Caco-2 (cell line): ENCODE results near the gene AKT1. TPM values are rescaled to one million over a fixed set of nuclear protein-coding genes. Genes with fewer than 3 reads are reported as not detected.

Experiments used
- BruUV-seq: library from RNA; stranded (reverse); fragments of 400-500 nt; replicated peaks from 2 replicates; lab custom pipeline; 2021; lab: Mats Ljungman, UMichigan
- CTCF ChIA-PET: fragments of 300-600 bp; sonication (Branson Sonifier 250); formaldehyde crosslinking; loops from one replicate; lab custom pipeline; 2022; ENCODE audit warnings: antibody characterized with exemption; lab: Charles Lee
- POLR2A ChIA-PET: fragments of 300-600 bp; sonication (Branson Sonifier 250); formaldehyde crosslinking; loops from one replicate; lab custom pipeline; 2022; ENCODE audit warnings: antibody characterized with exemption; lab: Charles Lee
- DNase-seq, 2 experiments: peaks; one replicate each; pipeline versions ENCODE4 v3.0.0 to v3.0.0-alpha.2; 2020 to 2022
- H3K27me3 ChIP-seq: replicated peaks from 2 replicates; pipeline ENCODE4 v1.6.0; 2011; ENCODE audit warnings: low read length; ENCODE audit not compliant: control insufficient read depth, insufficient read depth
- H3K36me3 ChIP-seq: 2 replicates; pipeline ENCODE4 v1.5.1; 2011; ENCODE audit warnings: low read length; ENCODE audit not compliant: control insufficient read depth, insufficient read depth
- H3K4me1 ChIP-seq: fragments of 250-450 bp; sonication (Bioruptor Pico); 2 replicates; pipeline ENCODE4 v1.5.1; 2020; ENCODE audit warnings: mild to moderate bottlenecking
- H3K4me3 ChIP-seq: 2 replicates; pipeline ENCODE4 v1.5.1; 2011; ENCODE audit warnings: low read depth, mild to moderate bottlenecking, control low read depth, low read length
- H3K9me3 ChIP-seq: fragments of 250-450 bp; sonication (Bioruptor Pico); 2 replicates; pipeline ENCODE4 v1.5.1; 2020; ENCODE audit warnings: mild to moderate bottlenecking, moderate library complexity
- H3K27ac Mint-ChIP-seq: one replicate; pipeline ENCODE4 v1.8.0; 2022; ENCODE audit warnings: mixed read lengths; ENCODE audit not compliant: unreplicated experiment
- H3K27me3 Mint-ChIP-seq: one replicate; pipeline ENCODE4 v1.8.0; 2022; ENCODE audit warnings: mixed read lengths; ENCODE audit not compliant: insufficient read depth, unreplicated experiment
- H3K36me3 Mint-ChIP-seq: one replicate; pipeline ENCODE4 v1.8.0; 2022; ENCODE audit warnings: mild to moderate bottlenecking, mixed read lengths; ENCODE audit not compliant: insufficient read depth, unreplicated experiment
- H3K4me1 Mint-ChIP-seq: one replicate; pipeline ENCODE4 v1.8.0; 2022; ENCODE audit warnings: low read depth, mixed read lengths; ENCODE audit not compliant: unreplicated experiment
- H3K4me3 Mint-ChIP-seq: one replicate; pipeline ENCODE4 v1.8.0; 2022; ENCODE audit warnings: mild to moderate bottlenecking, moderate library complexity, mixed read lengths; ENCODE audit not compliant: unreplicated experiment
- H3K9me3 Mint-ChIP-seq: one replicate; pipeline ENCODE4 v1.8.0; 2022; ENCODE audit warnings: mixed read lengths; ENCODE audit not compliant: unreplicated experiment
- CTCF ChIP-seq, 2 experiments: fragments of 200-600 bp in 1 of 2; IDR thresholded peaks; 1 replicate in 1 of 2; 2 replicates in 1 of 2; pipeline versions ENCODE4 v1.5.1 to v1.8.0; 2011 to 2022; ENCODE audit warnings: antibody characterized with exemption in 1 of 2, control low read depth in 1 of 2, inconsistent platforms in 1 of 2, low read depth in 1 of 2, low read length in 1 of 2, mild to moderate bottlenecking in 1 of 2, moderate library complexity in 1 of 2; ENCODE audit not compliant: insufficient read depth in 1 of 2, severe bottlenecking in 1 of 2, unreplicated experiment in 1 of 2
- intact Hi-C: fragments of 100-400 bp; cut with micrococcal nuclease; formaldehyde crosslinking; loops from one replicate; pipeline ENCODE4 v1.10.0; 2022; ENCODE audit not compliant: unreplicated experiment
- total RNA-seq: library from RNA; stranded (reverse); gene quantifications from 2 replicates; pipeline ENCODE4 v1.2.3, GENCODE V29; 2022

The AKT1 gene
- total RNA-seq, 1 experiment from 2014 or later = 110 TPM

DNA sequence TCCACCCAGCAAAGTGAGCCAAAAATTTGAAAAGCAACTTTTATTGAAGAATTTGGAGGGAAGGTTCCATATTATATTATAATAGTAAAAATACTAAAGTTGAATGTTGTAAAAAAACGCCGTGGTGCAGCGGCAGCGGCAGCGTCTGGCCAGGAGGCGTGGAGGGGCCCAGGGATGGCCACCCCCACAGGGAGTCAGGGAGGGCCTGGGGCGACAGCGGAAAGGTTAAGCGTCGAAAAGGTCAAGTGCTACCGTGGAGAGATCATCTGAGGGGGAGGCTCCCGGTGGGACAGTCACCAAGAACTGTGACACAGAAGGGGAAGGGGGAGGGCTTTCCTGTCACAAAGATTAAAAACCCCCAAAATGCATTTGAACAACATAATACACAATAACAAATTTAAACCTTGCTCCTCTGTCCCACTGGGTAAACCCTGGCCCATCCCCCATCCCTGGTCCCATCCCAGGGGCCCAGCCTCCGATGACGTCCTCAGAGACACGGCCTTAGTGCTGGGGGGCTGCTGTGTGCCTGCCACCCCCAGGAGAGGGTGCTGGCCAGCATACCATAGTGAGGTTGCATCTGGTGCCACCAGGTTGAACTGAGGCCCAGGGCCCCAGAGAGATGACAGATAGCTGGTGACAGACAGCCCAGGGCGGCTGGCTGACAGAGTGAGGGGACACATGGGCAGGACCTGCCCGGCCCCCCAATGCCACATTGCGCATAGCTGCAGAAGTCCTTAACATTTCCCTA is 26.1 kb downstream of the AKT1 start:
- Mint-ChIP-seq H3K27me3 (no peaks in the 10 kb centered on the region), H3K27ac (peak overlapping the region; percentile 39), H3K9me3 (no peaks in the 10 kb centered on the region), H3K4me1 (peaks cover 13% of the 10 kb centered on the region), H3K4me3 (no peak overlapping the region), H3K36me3 (peaks cover 64% of the 10 kb centered on the region)
- ChIA-PET POLR2A (interaction anchor here (0.6 to 1.5 kb wide), 3 partner anchors 17 to 95 kb away, joined by 3 to 7 read pairs (median 6); partner anchors contain the start of gene SIVA1), CTCF (interaction anchor here (0.8 to 1.8 kb wide), 9 partner anchors 17 to 57 kb away, joined by 3 to 58 read pairs (median 4); partner anchors contain the start of genes SIVA1 and ZBTB42)
- Histone ChIP-seq H3K9me3 (no peaks in the 10 kb centered on the region; the same call in 1 of the 2 replicates), H3K27me3 (no peaks in the 10 kb centered on the region), H3K36me3 (peaks cover 7% of the 10 kb centered on the region), H3K4me1 (peaks cover 18% of the 10 kb centered on the region), H3K4me3 (no peak overlapping the region)
- no TSS peak for BruUV-seq
- intact Hi-C loops = no loop called here
- TF ChIP-seq CTCF (IDR thresholded peaks at IDR 0.05; ENCODE audit: insufficient read depth in 1 of 2, low read depth in 1 of 2, low read length in 1 of 2, severe bottlenecking in 1 of 2, unreplicated experiment in 1 of 2) = no peak
- no peak for DNase-seq

DNA sequence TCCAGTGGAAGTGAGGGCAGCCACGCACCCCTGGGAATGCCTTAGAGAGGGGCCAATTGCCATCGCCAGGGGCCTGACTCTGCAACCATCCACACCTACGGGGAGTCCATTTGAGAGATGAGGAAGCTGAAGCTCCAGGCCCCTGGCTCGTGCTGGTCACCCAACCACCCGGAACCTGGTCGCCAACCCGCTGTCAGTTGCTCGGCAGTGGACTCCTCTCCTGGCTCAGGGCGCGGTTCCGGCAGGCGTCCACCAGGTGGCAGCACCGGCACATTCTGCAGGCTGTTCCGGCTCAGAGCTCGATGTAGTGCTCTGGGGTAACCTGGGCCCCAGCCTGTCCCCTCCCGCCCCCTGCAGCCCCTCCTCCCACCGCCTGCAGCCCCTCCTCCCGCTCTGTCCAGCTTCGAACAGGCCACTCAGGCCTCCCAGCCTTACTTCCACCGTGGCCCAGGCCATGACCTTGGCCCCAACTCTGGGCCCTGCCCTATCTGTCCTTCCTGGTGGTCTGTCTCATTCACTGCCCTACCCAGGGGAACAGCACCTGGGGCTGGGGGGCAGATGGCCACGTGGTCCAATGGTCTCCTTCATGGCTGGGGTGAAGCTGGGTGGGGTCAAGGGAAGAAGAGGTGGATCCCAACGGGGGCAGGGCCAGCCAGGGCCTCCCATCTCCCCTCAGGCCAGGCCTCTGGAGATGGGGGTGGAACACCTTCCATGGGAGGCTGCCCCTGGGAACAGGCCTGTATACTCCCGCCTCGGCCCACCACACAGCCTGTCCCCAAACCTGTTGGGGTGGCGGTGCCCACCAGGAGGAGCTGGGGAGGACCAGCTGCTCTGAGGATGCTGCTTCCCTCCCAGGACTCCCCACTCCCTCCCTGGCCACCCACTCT is 26.9 kb downstream of the AKT1 start:
- no peak overlapping the region for H3K4me3 ChIP-seq
- peaks cover 13% of the 10 kb centered on the region for H3K4me1 Mint-ChIP-seq
- no TSS peak for BruUV-seq
- ChIA-PET POLR2A (interaction anchor here (0.9 to 1.5 kb wide), 3 partner anchors 16 to 96 kb away, joined by 3 to 7 read pairs (median 6); partner anchors contain the start of gene SIVA1), CTCF (interaction anchor here (0.6 to 1.7 kb wide), 18 partner anchors 10 to 1053 kb away, joined by 3 to 58 read pairs (median 4); partner anchors contain the start of genes AKT1, CEP170B, SIVA1 and XRCC3)
- peaks cover 56% of the 10 kb centered on the region for H3K36me3 Mint-ChIP-seq
- intact Hi-C loops = loop anchor here (1.0 kb wide), 1 partner anchor 58 kb away; no protein-coding TSS in a partner anchor
- peak; percentile 90 to 93 for TF ChIP-seq CTCF (IDR thresholded peaks at IDR 0.05; ENCODE audit: insufficient read depth in 1 of 2, low read depth in 1 of 2, low read length in 1 of 2, severe bottlenecking in 1 of 2, unreplicated experiment in 1 of 2)
- peak; percentile 90 to 95 for DNase-seq
- no peaks in the 10 kb centered on the region; the same call in 1 of the 2 replicates for H3K9me3 ChIP-seq
- no peaks in the 10 kb centered on the region for H3K27me3 ChIP-seq
- H3K4me3 Mint-ChIP-seq = peak overlapping the region; percentile 31
- peak overlapping the region; percentile 72 for H3K27ac Mint-ChIP-seq
- H3K36me3 ChIP-seq = peaks cover 7% of the 10 kb centered on the region
- no peaks in the 10 kb centered on the region for H3K9me3 Mint-ChIP-seq
- no peaks in the 10 kb centered on the region for H3K27me3 Mint-ChIP-seq
- peaks cover 18% of the 10 kb centered on the region for H3K4me1 ChIP-seq

- no TSS peak for BruUV-seq
- intact Hi-C loops = loop anchor here (2.0 kb wide), 1 partner anchor 15 kb away; the partner anchor contains the start of gene SIVA1
These were observed 28.0 kb downstream of the AKT1 start for GRCh38 chr14:104767634-104767918.

More at GRCh38 chr14:104767634-104767918, 28.0 kb downstream of the AKT1 start:
- peak overlapping the region; percentile 72 for H3K27ac Mint-ChIP-seq
- no peak overlapping the region for H3K4me3 Mint-ChIP-seq
- Histone ChIP-seq H3K36me3 (peaks cover 7% of the 10 kb centered on the region), H3K4me1 (peaks cover 18% of the 10 kb centered on the region), H3K4me3 (peak overlapping the region; percentile 11), H3K9me3 (no peaks in the 10 kb centered on the region; the same call in 1 of the 2 replicates), H3K27me3 (no peaks in the 10 kb centered on the region)
- DNase-seq = no peak
- peaks cover 13% of the 10 kb centered on the region for H3K4me1 Mint-ChIP-seq
- POLR2A ChIA-PET = interaction anchor here (0.6 to 2.4 kb wide), 3 partner anchors 15 to 221 kb away, joined by 5 to 14 read pairs (median 6); partner anchors contain the start of gene SIVA1
- no peaks in the 10 kb centered on the region for H3K27me3 Mint-ChIP-seq
- H3K9me3 Mint-ChIP-seq = no peaks in the 10 kb centered on the region
- peaks cover 45% of the 10 kb centered on the region for H3K36me3 Mint-ChIP-seq
- no peak for TF ChIP-seq CTCF (IDR thresholded peaks at IDR 0.05; ENCODE audit: insufficient read depth in 1 of 2, low read depth in 1 of 2, low read length in 1 of 2, severe bottlenecking in 1 of 2, unreplicated experiment in 1 of 2)
- CTCF ChIA-PET = interaction anchor here (0.8 to 1.0 kb wide), 2 partner anchors 15 to 58 kb away, joined by 3 read pairs; no protein-coding TSS in a partner anchor
